ENCODE results near the gene CERS1. TPM values are rescaled to one million over a fixed set of nuclear protein-coding genes. Genes with fewer than 3 reads are reported as not detected.

CERS1 gene
- total RNA-seq, 2 donors from 2014 or later, result 38.7 TPM; not detected in 1

DNA sequence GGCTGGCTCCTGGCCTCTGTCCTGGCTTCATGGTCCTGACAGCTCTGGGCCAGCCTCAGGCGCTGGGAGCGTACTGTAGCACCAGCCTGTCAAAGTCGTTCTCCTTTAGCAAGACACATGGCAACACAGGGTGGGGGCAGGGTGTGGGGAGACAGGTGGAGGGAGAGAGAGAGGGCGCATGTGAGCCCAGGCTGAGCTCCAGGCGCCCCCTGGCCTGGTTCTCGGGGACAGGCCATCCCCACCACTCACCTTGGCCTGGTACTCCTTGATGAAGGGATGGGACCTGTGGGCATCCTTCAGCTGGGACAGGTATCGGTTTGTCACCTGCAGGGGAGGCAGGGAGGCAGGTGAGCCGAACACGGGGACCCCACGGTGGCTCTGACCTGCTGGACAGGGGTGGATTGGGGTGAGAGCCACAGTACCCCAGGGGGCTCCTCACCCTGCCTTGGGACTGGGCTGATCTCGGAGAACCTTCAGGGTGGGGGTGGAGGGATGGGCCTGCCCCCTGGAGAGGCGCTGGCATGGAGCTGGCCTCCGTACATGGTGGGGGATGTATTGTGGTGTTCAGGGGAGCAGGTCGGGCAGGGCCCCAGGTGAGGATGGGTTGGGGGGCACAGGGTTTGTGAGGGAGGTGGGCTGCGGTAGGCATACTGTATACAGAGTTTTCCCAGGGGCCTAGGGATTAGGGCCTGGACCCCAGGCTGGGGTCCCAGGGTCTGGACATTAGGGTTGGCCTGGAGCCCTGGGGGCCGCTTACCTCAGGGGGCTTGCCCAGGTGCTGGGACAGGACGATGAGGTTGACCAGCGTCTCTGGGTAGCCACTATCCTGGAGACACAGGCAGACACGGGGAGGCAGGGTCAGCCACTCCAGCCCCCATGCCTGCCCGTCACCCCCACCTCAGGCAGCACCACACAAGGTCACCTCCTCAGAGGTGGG, 3.9 kb upstream of the CERS1 start:
- Histone ChIP-seq H3K9me3 (no peaks in the 10 kb centered on the region), H3K27ac (no peak overlapping the region), H3K27me3 (replicated peaks; ENCODE audit: insufficient read depth) (no peaks in the 10 kb centered on the region), H3K36me3 (peaks cover 0 to 5% of the 10 kb centered on the region in 2 donors), H3K4me1 (replicated peaks) (peaks cover 4% of the 10 kb centered on the region), H3K4me3 (no peak overlapping the region)
- no peak for DNase-seq (ENCODE audit: low spot score)
- WGBS, result 88% methylated on average over 20 of the region's 20 CpGs
- intact Hi-C loops (cut with DNase I), result no loop called here
- TF ChIP-seq POLR2A (IDR thresholded peaks at IDR 0.05) (no peak), CTCF (IDR thresholded peaks at IDR 0.05) (no peak), POLR2AphosphoS5 (IDR thresholded peaks at IDR 0.05) (no peak)

GRCh38 chr19:18898607-18899408, 2.9 kb upstream of the CERS1 start:
- Histone ChIP-seq H3K36me3 (peaks cover 0 to 5% of the 10 kb centered on the region in 2 donors), H3K27ac (no peak overlapping the region), H3K27me3 (replicated peaks; ENCODE audit: insufficient read depth) (no peaks in the 10 kb centered on the region), H3K4me1 (replicated peaks) (peaks cover 4% of the 10 kb centered on the region), H3K4me3 (no peak overlapping the region), H3K9me3 (no peaks in the 10 kb centered on the region)
- TF ChIP-seq CTCF (IDR thresholded peaks at IDR 0.05) (no peak), POLR2AphosphoS5 (IDR thresholded peaks at IDR 0.05) (no peak), POLR2A (IDR thresholded peaks at IDR 0.05) (no peak)
- intact Hi-C loops (cut with DNase I), result no loop called here
- 75% methylated on average over 18 of the region's 18 CpGs for WGBS
- DNase-seq (ENCODE audit: low spot score), result no peak

DNA sequence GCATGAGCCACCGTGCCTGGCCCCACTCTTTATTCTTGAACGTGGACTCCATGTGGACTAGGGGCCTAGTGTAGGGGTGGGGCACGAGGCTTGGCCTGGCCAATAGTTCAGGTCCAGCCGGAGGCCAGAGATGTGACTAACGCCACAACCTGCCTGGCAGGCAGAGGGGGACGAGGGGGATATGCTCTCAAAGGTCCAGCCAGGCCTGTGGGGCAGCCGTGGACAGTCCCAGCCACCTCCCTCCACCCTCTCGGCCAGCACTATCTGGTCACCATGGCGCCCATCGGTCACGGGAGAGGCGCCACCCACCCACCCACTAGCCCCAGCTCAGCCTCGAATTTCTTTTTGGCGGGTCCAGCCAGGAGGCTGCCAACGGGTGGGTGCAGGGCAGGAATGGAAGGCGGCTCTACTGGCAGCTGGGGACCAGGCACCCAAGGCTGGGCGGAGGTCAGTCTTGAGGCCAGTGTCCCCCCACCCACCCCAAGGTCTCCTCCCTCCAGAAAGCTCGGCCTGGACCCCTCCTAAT, 2.2 kb upstream of the CERS1 start:
- H3K9me3 ChIP-seq, result no peaks in the 10 kb centered on the region
- peaks cover 0 to 5% of the 10 kb centered on the region in 2 donors for H3K36me3 ChIP-seq
- no peaks in the 10 kb centered on the region for H3K27me3 ChIP-seq (replicated peaks; ENCODE audit: insufficient read depth)
- H3K27ac ChIP-seq, result no peak overlapping the region
- 53% methylated on average over 17 of the region's 18 CpGs for WGBS
- peaks cover 4% of the 10 kb centered on the region for H3K4me1 ChIP-seq (replicated peaks)
- DNase-seq (ENCODE audit: low spot score), result no peak
- TF ChIP-seq POLR2A (IDR thresholded peaks at IDR 0.05) (no peak), POLR2AphosphoS5 (IDR thresholded peaks at IDR 0.05) (no peak), CTCF (IDR thresholded peaks at IDR 0.05) (no peak)
- H3K4me3 ChIP-seq, result no peak overlapping the region
- intact Hi-C loops (cut with DNase I), result no loop called here

- Histone ChIP-seq H3K27ac (no peak overlapping the region), H3K36me3 (peaks cover 0 to 5% of the 10 kb centered on the region in 2 donors), H3K4me1 (replicated peaks) (peaks cover 4% of the 10 kb centered on the region), H3K4me3 (no peak overlapping the region), H3K9me3 (no peaks in the 10 kb centered on the region), H3K27me3 (replicated peaks; ENCODE audit: insufficient read depth) (no peaks in the 10 kb centered on the region)
- intact Hi-C loops (cut with DNase I), result no loop called here
- no peak for DNase-seq (ENCODE audit: low spot score)
- TF ChIP-seq POLR2AphosphoS5 (IDR thresholded peaks at IDR 0.05), result no peak
- 95% methylated on average over 25 of the region's 25 CpGs for WGBS
Measured at GRCh38 chr19:18897094-18898029, 1.4 kb upstream of the CERS1 start.
